Erythroblast (primary cell): ENCODE results near the gene SPAG16.

Source experiments
- GATA1 ChIP-seq: IDR thresholded peaks from 2 replicates; pipeline ENCODE4 v1.6.1; 2011; ENCODE audit warnings: low read depth, mild to moderate bottlenecking, control low read depth, low read length, moderate library complexity
- POLR2A ChIP-seq: IDR thresholded peaks from 2 replicates; pipeline ENCODE4 v1.6.1; 2011; ENCODE audit warnings: mild to moderate bottlenecking, low read length

- TF ChIP-seq POLR2A (no peak), GATA1 (no peak)
Measured at GRCh38 chr2:214050731-214051130, 766.5 kb downstream of the SPAG16 start.
